ENCODE data around the gene RUFY4.
"Not testable (repeated sequence)": the region's sequence is repeated elsewhere in the genome, so short reads cannot be mapped to it uniquely, and the experiment has no call there.

Gene RUFY4

GRCh38 chr2:218082586-218083351, 13.7 kb downstream of the RUFY4 start:
- no peak for DNase-seq (ENCODE audit: low read depth in 2 of 2)

GRCh38 chr2:218083352-218083676, 14.3 kb downstream of the RUFY4 start:
- no peak for DNase-seq (ENCODE audit: low read depth in 2 of 2)

GRCh38 chr2:218086478-218086877, 17.4 kb downstream of the RUFY4 start:
- no peak for DNase-seq (ENCODE audit: low read depth in 2 of 2)

- no peak for DNase-seq (ENCODE audit: low read depth in 2 of 2)
These were observed 20.2 kb downstream of the RUFY4 start for GRCh38 chr2:218089259-218089658.

- no peak for DNase-seq (ENCODE audit: low read depth in 2 of 2)
These were observed 22.7 kb downstream of the RUFY4 start for GRCh38 chr2:218091746-218092145.

- no peak for DNase-seq (ENCODE audit: low read depth in 2 of 2)
These were observed 24.8 kb downstream of the RUFY4 start for GRCh38 chr2:218093879-218094278.

GRCh38 chr2:218095853-218096252, 26.8 kb downstream of the RUFY4 start:
- no peak for DNase-seq (ENCODE audit: low read depth in 2 of 2)

GRCh38 chr2:218097975-218098374, 28.9 kb downstream of the RUFY4 start:
- DNase-seq (ENCODE audit: low read depth in 2 of 2): no peak

GRCh38 chr2:218108834-218109233, 39.8 kb downstream of the RUFY4 start:
- DNase-seq (ENCODE audit: low read depth in 2 of 2): not testable (repeated sequence)

GRCh38 chr2:218121789-218122188, 52.7 kb downstream of the RUFY4 start:
- DNase-seq (ENCODE audit: low read depth in 2 of 2): not testable (repeated sequence)

- not testable (repeated sequence) for DNase-seq (ENCODE audit: low read depth in 2 of 2)
These were observed 53.2 kb downstream of the RUFY4 start for GRCh38 chr2:218122286-218122685.

GRCh38 chr2:218123986-218124385, 54.9 kb downstream of the RUFY4 start:
- DNase-seq (ENCODE audit: low read depth in 2 of 2): no peak

GRCh38 chr2:218125095-218125494, 56.0 kb downstream of the RUFY4 start:
- DNase-seq (ENCODE audit: low read depth in 2 of 2): no peak

- DNase-seq (ENCODE audit: low read depth in 2 of 2): no peak
These were observed 56.6 kb downstream of the RUFY4 start, which contains the start of gene CXCR2 for GRCh38 chr2:218125626-218126080. CXCR2 (plus strand) TSS chr2:218126028; CDS start chr2:218134802, 8,774 bp downstream.

GRCh38 chr2:218127929-218128455, 58.9 kb downstream of the RUFY4 start:
- DNase-seq (ENCODE audit: low read depth in 2 of 2): no peak

GRCh38 chr2:218128781-218129457, 59.9 kb downstream of the RUFY4 start:
- no peak for DNase-seq (ENCODE audit: low read depth in 2 of 2)

- DNase-seq (ENCODE audit: low read depth in 2 of 2): no peak
These were observed 60.5 kb downstream of the RUFY4 start for GRCh38 chr2:218129458-218130135.

- no peak for DNase-seq (ENCODE audit: low read depth in 2 of 2)
These were observed 61.3 kb downstream of the RUFY4 start for GRCh38 chr2:218130377-218130776.

- no peak for DNase-seq (ENCODE audit: low read depth in 2 of 2)
These were observed 61.8 kb downstream of the RUFY4 start for GRCh38 chr2:218130822-218131221.

GRCh38 chr2:218137514-218137913, 68.5 kb downstream of the RUFY4 start:
- no peak for DNase-seq (ENCODE audit: low read depth in 2 of 2)

- no peak for DNase-seq (ENCODE audit: low read depth in 2 of 2)
These were observed 69.0 kb downstream of the RUFY4 start for GRCh38 chr2:218138047-218138446.
